IMR-90 (cell line): ENCODE results near the gene PHAF1. TPM values are rescaled to one million over a fixed set of nuclear protein-coding genes. Genes with fewer than 3 reads are reported as not detected.

Experiments
- ATAC-seq: fragments of 200-7000 bp; cut with Tn5 transposase; 2 replicates; pipeline ENCODE4 v1.9.1; 2020; ENCODE audit warnings: low read depth, mild to moderate bottlenecking, moderate library complexity
- BruUV-seq: library from RNA; stranded (reverse); fragments of 400-500 nt; replicated peaks from 2 replicates; lab custom pipeline; 2021; lab: Mats Ljungman, UMichigan
- CTCF ChIA-PET: fragments of 300-600 bp; formaldehyde crosslinking; extraction: SDS; loops from one replicate; lab custom pipeline; 2021; ENCODE audit warnings: antibody characterized with exemption; lab: Yijun Ruan, JAX
- POLR2A ChIA-PET: fragments of 300-600 bp; sonication (Branson Sonifier 250); formaldehyde crosslinking; loops from one replicate; lab custom pipeline; 2022; ENCODE audit warnings: antibody characterized with exemption; ENCODE audit not compliant: unreplicated experiment; lab: Charles Lee
- DNase-seq: peaks from one replicate; pipeline ENCODE4 v3.0.0; 2013
- H2AFZ ChIP-seq: replicated peaks from 2 replicates; pipeline ENCODE3; 2013; ENCODE audit warnings: low read length, mild to moderate bottlenecking; ENCODE audit not compliant: poor library complexity
- H2AK5ac ChIP-seq: 2 replicates; pipeline ENCODE4 v1.6.1; 2013; ENCODE audit warnings: low read depth, low read length, inconsistent platforms
- H2AK9ac ChIP-seq: replicated peaks from 2 replicates; pipeline ENCODE3; 2013; ENCODE audit warnings: mild to moderate bottlenecking, low read depth, low read length, moderate library complexity; ENCODE audit not compliant: poor library complexity
- H2BK120ac ChIP-seq: 2 replicates; pipeline ENCODE4 v1.6.1; 2013; ENCODE audit warnings: low read depth, low read length, inconsistent platforms
- H2BK15ac ChIP-seq: 3 replicates; pipeline ENCODE4 v1.6.1; 2013; ENCODE audit warnings: low read depth, low read length, inconsistent platforms
- H2BK20ac ChIP-seq: 2 replicates; pipeline ENCODE4 v1.6.1; 2013; ENCODE audit warnings: low read depth, mild to moderate bottlenecking, inconsistent platforms, low read length, moderate library complexity
- H2BK5ac ChIP-seq: 2 replicates; pipeline ENCODE4 v1.6.1; 2013; ENCODE audit warnings: mild to moderate bottlenecking, low read depth, low read length, inconsistent platforms; ENCODE audit not compliant: poor library complexity, severe bottlenecking
- H3K14ac ChIP-seq: replicated peaks from 2 replicates; pipeline ENCODE4 v1.6.1; 2013; ENCODE audit warnings: low read depth, low read length, inconsistent platforms
- H3K18ac ChIP-seq: 2 replicates; pipeline ENCODE4 v1.6.1; 2013; ENCODE audit warnings: low read depth, low read length, control low read depth
- H3K23ac ChIP-seq: 2 replicates; pipeline ENCODE4 v1.6.1; 2013; ENCODE audit warnings: low read depth, low read length, inconsistent platforms
- H3K27ac ChIP-seq: 2 replicates; pipeline ENCODE4 v1.5.1; 2013; ENCODE audit warnings: mild to moderate bottlenecking, control low read depth, low read length; ENCODE audit not compliant: insufficient read depth
- H3K27me3 ChIP-seq: 2 replicates; pipeline ENCODE4 v1.6.1; 2013; ENCODE audit warnings: low read length; ENCODE audit not compliant: control insufficient read depth, insufficient read depth
- H3K36me3 ChIP-seq: 2 replicates; pipeline ENCODE4 v1.6.1; 2013; ENCODE audit warnings: low read length, mixed read lengths; ENCODE audit not compliant: control insufficient read depth, insufficient read depth
- H3K4ac ChIP-seq: 2 replicates; pipeline ENCODE4 v1.6.1; 2013; ENCODE audit warnings: low read depth, low read length, inconsistent platforms
- H3K4me1 ChIP-seq: 2 replicates; pipeline ENCODE4 v1.6.1; 2013; ENCODE audit warnings: low read length, mixed read lengths; ENCODE audit not compliant: control insufficient read depth, insufficient read depth
- H3K4me2 ChIP-seq: 2 replicates; pipeline ENCODE4 v1.6.1; 2013; ENCODE audit warnings: low read depth, mild to moderate bottlenecking, control low read depth, low read length, moderate library complexity
- H3K4me3 ChIP-seq: 2 replicates; pipeline ENCODE4 v1.5.1; 2013; ENCODE audit warnings: low read depth, mild to moderate bottlenecking, control low read depth, low read length, moderate library complexity; ENCODE audit not compliant: insufficient read depth
- H3K56ac ChIP-seq: 2 replicates; pipeline ENCODE4 v1.6.1; 2013; ENCODE audit warnings: low read length, inconsistent platforms; ENCODE audit not compliant: insufficient read depth; ENCODE audit errors: extremely low read depth
- H3K79me1 ChIP-seq, 2 experiments: 2 replicates each; pipeline ENCODE4 v1.6.1; 2013; ENCODE audit warnings: low read length in 2 of 2, inconsistent platforms in 1 of 2, low read depth in 1 of 2
- H3K9ac ChIP-seq: 2 replicates; pipeline ENCODE4 v1.6.1; 2013; ENCODE audit warnings: low read depth, low read length, control low read depth
- H3K9me1 ChIP-seq: 2 replicates; pipeline ENCODE4 v1.6.1; 2013; ENCODE audit warnings: low read length, inconsistent platforms; ENCODE audit not compliant: insufficient read depth
- H3K9me3 ChIP-seq: 2 replicates; pipeline ENCODE4 v1.6.1; 2013; ENCODE audit warnings: low read length; ENCODE audit not compliant: control insufficient read depth, insufficient read depth
- H4K20me1 ChIP-seq: 2 replicates; pipeline ENCODE4 v1.6.1; 2013; ENCODE audit warnings: low read length, inconsistent platforms; ENCODE audit not compliant: insufficient read depth
- H4K5ac ChIP-seq: 2 replicates; pipeline ENCODE4 v1.6.1; 2013; ENCODE audit warnings: mild to moderate bottlenecking, low read depth, low read length, control low read depth
- H4K8ac ChIP-seq, 2 experiments: 2 replicates each; pipeline ENCODE4 v1.6.1; 2013; ENCODE audit warnings: low read depth in 2 of 2, low read length in 2 of 2, control low read depth in 1 of 2, inconsistent platforms in 1 of 2
- H4K91ac ChIP-seq: 2 replicates; pipeline ENCODE4 v1.6.1; 2013; ENCODE audit warnings: low read depth, low read length, inconsistent platforms; ENCODE audit not compliant: insufficient read depth
- CEBPB ChIP-seq: IDR thresholded peaks from 2 replicates; pipeline ENCODE4 v1.6.1; 2012; ENCODE audit warnings: low read depth, low read length, improper control_type of control experiment
- FOS ChIP-seq: fragments of 150-350 bp; IDR thresholded peaks from 2 replicates; pipeline ENCODE4 v1.6.1; 2016; ENCODE audit warnings: low read depth, low read length
- NFE2L2 ChIP-seq: fragments of 150-350 bp; IDR thresholded peaks from 2 replicates; pipeline ENCODE4 v1.6.1; 2016; ENCODE audit warnings: low read depth, mild to moderate bottlenecking, low read length
- RCOR1 ChIP-seq: IDR thresholded peaks from 2 replicates; pipeline ENCODE4 v1.6.1; 2012; ENCODE audit warnings: mild to moderate bottlenecking, low read length, improper control_type of control experiment; ENCODE audit not compliant: insufficient replicate concordance
- dilution Hi-C: fragments of 300-500 bp; cut with HindIII; formaldehyde crosslinking; loops from one replicate; pipeline ENCODE4 v1.14.3; 2018; ENCODE audit warnings: low sequenced_read_pairs; ENCODE audit not compliant: unreplicated experiment
- in situ Hi-C: fragments of 300-500 bp; cut with MboI; formaldehyde crosslinking; loops from 3 replicates; pipeline ENCODE4 v1.14.3; 2019; ENCODE audit warnings: low sequenced_read_pairs, inconsistent platforms, mixed read lengths
- intact Hi-C: fragments of 100-400 bp; cut with micrococcal nuclease; formaldehyde crosslinking; loops from 2 replicates; pipeline ENCODE4 v1.10.0; 2022
- polyA plus RNA-seq, 3 experiments: library from polyadenylated mRNA; depleted of rRNA; stranded (reverse); fragments of >200 nt; gene quantifications; 2 replicates each; pipeline ENCODE4 v1.2.3, GENCODE V29; 2012; ENCODE audit warnings: low replicate concordance in 1 of 3
- total RNA-seq: library from RNA; depleted of rRNA; stranded (reverse); fragments of >200 nt; gene quantifications from 2 replicates; pipeline ENCODE4 v1.2.3, GENCODE V29; 2012

Gene PHAF1
- total and polyA plus RNA-seq, 2 of the 4 experiments (the other 2 are of a cell fraction) = 14.0 to 19.8 TPM

DNA sequence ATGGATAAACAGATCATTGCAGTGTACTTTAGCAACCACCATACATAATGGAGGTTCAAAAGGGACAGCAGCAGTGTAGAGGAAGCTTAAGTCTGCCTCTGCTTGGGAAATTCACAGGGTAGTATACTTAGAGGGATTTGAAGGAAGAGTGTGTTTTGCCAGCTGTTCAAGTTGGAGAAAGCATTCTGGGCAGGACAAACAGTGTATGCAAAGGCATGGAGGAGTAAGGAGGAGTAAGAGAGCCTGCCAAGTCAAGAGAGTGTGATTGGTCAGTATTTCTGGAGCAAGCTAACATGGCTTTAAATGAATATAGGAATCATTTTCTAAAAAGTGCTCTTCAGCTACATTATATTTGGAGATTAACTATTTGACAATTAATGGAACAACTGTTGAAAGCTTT is 22.9 kb upstream of the PHAF1 start:
- DNase-seq (peak; percentile 69), ATAC-seq (peak; percentile 76)
- Histone ChIP-seq H3K4me1 (peaks cover 10% of the 10 kb centered on the region), H2BK5ac (no peak overlapping the region), H3K56ac (no peak overlapping the region), H3K4ac (no peak overlapping the region), H3K27ac (no peak overlapping the region), H4K20me1 (peaks cover under 1% of the 10 kb centered on the region; the same call in 1 of the 2 replicates), H2AK9ac (no peak overlapping the region), H2AFZ (no peak overlapping the region), H4K91ac (no peak overlapping the region), H3K9ac (no peak overlapping the region), H2BK15ac (no peak overlapping the region), H4K5ac (no peak overlapping the region; the same call in 1 of the 2 replicates), H3K18ac (no peak overlapping the region), H3K27me3 (no peaks in the 10 kb centered on the region), H2AK5ac (no peak overlapping the region), H3K14ac (peak overlapping the region; percentile 21; the same call in 1 of the 2 replicates), H2BK120ac (no peak overlapping the region), H3K9me1 (peaks cover 8% of the 10 kb centered on the region), H3K23ac (no peak overlapping the region), H3K4me2 (no peak overlapping the region), H3K36me3 (peaks cover 2% of the 10 kb centered on the region), H3K9me3 (no peaks in the 10 kb centered on the region), H2BK20ac (no peak overlapping the region), H4K8ac (no peak overlapping the region), H3K4me3 (no peak overlapping the region), H3K79me1 (peaks cover 13 to 47% of the 10 kb centered on the region in 2 experiments)
- intact Hi-C loops = no loop called here
- CTCF ChIA-PET = interaction anchor here (0.7 kb wide), 1 partner anchor 214 kb away, joined by 3 read pairs; no protein-coding TSS in a partner anchor
- dilution Hi-C loops = no loop called here
- in situ Hi-C loops = no loop called here
- TF ChIP-seq CEBPB (no peak), FOS (no peak), RCOR1 (no peak), NFE2L2 (no peak)
- POLR2A ChIA-PET = no interaction called here
- no TSS peak for BruUV-seq
